KBM-7 (cell line): ENCODE data around the gene STXBP3.

Experiments used
- DNase-seq: peaks from one replicate; pipeline ENCODE4 v3.0.0-alpha.2; 2015
- in situ Hi-C: fragments of 300-500 bp; cut with MboI; formaldehyde crosslinking; loops from 2 replicates; pipeline ENCODE4 v1.14.3; 2020; ENCODE audit warnings: low sequenced_read_pairs, low pct_unique_long_range_greater_than_20kb, mixed read lengths

Gene STXBP3

GRCh38 chr1:108785880-108786279 lies 39.4 kb downstream of the STXBP3 start:
- no peak for DNase-seq
- in situ Hi-C loops: no loop called here

GRCh38 chr1:108791790-108792189 lies 45.3 kb downstream of the STXBP3 start:
- no peak for DNase-seq
- in situ Hi-C loops: no loop called here

- DNase-seq: no peak
- in situ Hi-C loops: no loop called here
Observed at GRCh38 chr1:108792420-108792819, 45.9 kb downstream of the STXBP3 start.

- DNase-seq: no peak
- in situ Hi-C loops: no loop called here
Observed at GRCh38 chr1:108799001-108799400, 52.5 kb downstream of the STXBP3 start.

GRCh38 chr1:108801101-108801500 lies 54.6 kb downstream of the STXBP3 start:
- in situ Hi-C loops: no loop called here
- DNase-seq: no peak

GRCh38 chr1:108803548-108803947 lies 57.1 kb downstream of the STXBP3 start:
- in situ Hi-C loops: no loop called here
- no peak for DNase-seq

GRCh38 chr1:108808438-108808837 lies 62.0 kb downstream of the STXBP3 start:
- in situ Hi-C loops: no loop called here

GRCh38 chr1:108811611-108812010 lies 65.1 kb downstream of the STXBP3 start:
- no peak for DNase-seq
- in situ Hi-C loops: no loop called here

More at GRCh38 chr1:108808438-108808837, 62.0 kb downstream of the STXBP3 start:
- no peak for DNase-seq

GRCh38 chr1:108813326-108813725 lies 66.9 kb downstream of the STXBP3 start:
- DNase-seq: no peak
- in situ Hi-C loops: no loop called here

GRCh38 chr1:108814343-108815125 lies 68.1 kb downstream of the STXBP3 start:
- in situ Hi-C loops: no loop called here
- DNase-seq: no peak

GRCh38 chr1:108815566-108815965 lies 69.1 kb downstream of the STXBP3 start:
- no peak for DNase-seq
- in situ Hi-C loops: no loop called here

- no peak for DNase-seq
- in situ Hi-C loops: no loop called here
Observed at GRCh38 chr1:108816049-108816893, 69.8 kb downstream of the STXBP3 start.

- no peak for DNase-seq
- in situ Hi-C loops: no loop called here
Observed at GRCh38 chr1:108817016-108817415, 70.5 kb downstream of the STXBP3 start.

- in situ Hi-C loops: no loop called here
Observed at GRCh38 chr1:108817811-108818210, 71.3 kb downstream of the STXBP3 start.

GRCh38 chr1:108819878-108820277 lies 73.4 kb downstream of the STXBP3 start:
- in situ Hi-C loops: loop anchor here (10.0 kb wide), 1 partner anchor 85 kb away; no protein-coding TSS in a partner anchor
- no peak for DNase-seq

More at GRCh38 chr1:108817811-108818210, 71.3 kb downstream of the STXBP3 start:
- no peak for DNase-seq

GRCh38 chr1:108823632-108824031 lies 77.2 kb downstream of the STXBP3 start:
- DNase-seq: no peak
- in situ Hi-C loops: loop anchor here (10.0 kb wide), 1 partner anchor 81 kb away; no protein-coding TSS in a partner anchor

GRCh38 chr1:108824051-108824450 lies 77.6 kb downstream of the STXBP3 start:
- in situ Hi-C loops: loop anchor here (10.0 kb wide), 1 partner anchor 81 kb away; no protein-coding TSS in a partner anchor
- DNase-seq: no peak

GRCh38 chr1:108826081-108826635 lies 79.7 kb downstream of the STXBP3 start:
- DNase-seq: no peak
- in situ Hi-C loops: loop anchor here (10.0 kb wide), 1 partner anchor 79 kb away; no protein-coding TSS in a partner anchor

- in situ Hi-C loops: loop anchor here (10.0 kb wide), 1 partner anchor 76 kb away; no protein-coding TSS in a partner anchor
- DNase-seq: peak; percentile 80
Observed at GRCh38 chr1:108828074-108828961, 81.8 kb downstream of the STXBP3 start.
